GM19023 (cell line): Measurements from ENCODE around the gene PSMA6.
"Not testable (repeated sequence)": the region's sequence is repeated elsewhere in the genome, so short reads cannot be mapped to it uniquely, and the experiment has no call there.

ENCODE experiments used
- ATAC-seq: cut with Tn5 transposase; IDR thresholded peaks from one replicate; pipeline ENCODE4 v1.9.1; 2021; ENCODE audit warnings: mild to moderate bottlenecking, moderate library complexity; ENCODE audit not compliant: unreplicated experiment

PSMA6 gene

GRCh38 chr14:35284506-35284905 lies 7.7 kb upstream of the PSMA6 start:
- ATAC-seq, result no peak

- peak; percentile 70 for ATAC-seq
Observed at GRCh38 chr14:35285168-35286002, 6.8 kb upstream of the PSMA6 start.

GRCh38 chr14:35286003-35286600 lies 6.1 kb upstream of the PSMA6 start:
- ATAC-seq, result peak; percentile 30

- no peak for ATAC-seq
Observed at GRCh38 chr14:35286707-35287106, 5.5 kb upstream of the PSMA6 start.

- no peak for ATAC-seq
Observed at GRCh38 chr14:35287431-35288013, 4.7 kb upstream of the PSMA6 start.

GRCh38 chr14:35289623-35290022 lies 2.6 kb upstream of the PSMA6 start:
- no peak for ATAC-seq

GRCh38 chr14:35292770-35293561 lies 784 bp downstream of the PSMA6 start:
- peak; percentile 15 for ATAC-seq

GRCh38 chr14:35295845-35296161 lies 3.6 kb downstream of the PSMA6 start:
- no peak for ATAC-seq

GRCh38 chr14:35296545-35296944 lies 4.4 kb downstream of the PSMA6 start:
- no peak for ATAC-seq

- no peak for ATAC-seq
Observed at GRCh38 chr14:35297706-35298105, 5.5 kb downstream of the PSMA6 start.

- ATAC-seq, result no peak
Observed at GRCh38 chr14:35298351-35298750, 6.2 kb downstream of the PSMA6 start.

- ATAC-seq, result no peak
Observed at GRCh38 chr14:35299708-35300107, 7.5 kb downstream of the PSMA6 start.

- ATAC-seq, result no peak
Observed at GRCh38 chr14:35300228-35300627, 8.0 kb downstream of the PSMA6 start.

GRCh38 chr14:35301334-35301733 lies 9.2 kb downstream of the PSMA6 start:
- not testable (repeated sequence) for ATAC-seq

- no peak for ATAC-seq
Observed at GRCh38 chr14:35301735-35302528, 9.8 kb downstream of the PSMA6 start.

- ATAC-seq, result no peak
Observed at GRCh38 chr14:35303149-35303935, 11.2 kb downstream of the PSMA6 start.

- ATAC-seq, result no peak
Observed at GRCh38 chr14:35304812-35305462, 12.8 kb downstream of the PSMA6 start.

- no peak for ATAC-seq
Observed at GRCh38 chr14:35305633-35306032, 13.5 kb downstream of the PSMA6 start.

- ATAC-seq, result no peak
Observed at GRCh38 chr14:35306114-35306513, 13.9 kb downstream of the PSMA6 start.
